HL-60/S4 treated with phorbol 12-myristate 13-acetate at 8.2 ng/mL for 4 days and 3 days (cell line): ENCODE results near the gene PPP5C.
"Not testable (repeated sequence)": the region's sequence is repeated elsewhere in the genome, so short reads cannot be mapped to it uniquely, and the experiment has no call there.

Experiments used
- in situ Hi-C: fragments of 300-500 bp; cut with MboI; formaldehyde crosslinking; loops from 2 replicates; pipeline ENCODE4 v1.15.0; 2022; ENCODE audit warnings: low sequenced_read_pairs

PPP5C gene

GRCh38 chr19:46346821-46347571 lies at the start of gene PPP5C:
TSS of gene PPP5C (plus strand) at chr19:46347087. CDS start at chr19:46347097, 10 bp downstream.
- in situ Hi-C loops: no loop called here

- in situ Hi-C loops: no loop called here
These were observed 49.0 kb upstream of the PPP5C start for GRCh38 chr19:46297700-46298478.

DNA sequence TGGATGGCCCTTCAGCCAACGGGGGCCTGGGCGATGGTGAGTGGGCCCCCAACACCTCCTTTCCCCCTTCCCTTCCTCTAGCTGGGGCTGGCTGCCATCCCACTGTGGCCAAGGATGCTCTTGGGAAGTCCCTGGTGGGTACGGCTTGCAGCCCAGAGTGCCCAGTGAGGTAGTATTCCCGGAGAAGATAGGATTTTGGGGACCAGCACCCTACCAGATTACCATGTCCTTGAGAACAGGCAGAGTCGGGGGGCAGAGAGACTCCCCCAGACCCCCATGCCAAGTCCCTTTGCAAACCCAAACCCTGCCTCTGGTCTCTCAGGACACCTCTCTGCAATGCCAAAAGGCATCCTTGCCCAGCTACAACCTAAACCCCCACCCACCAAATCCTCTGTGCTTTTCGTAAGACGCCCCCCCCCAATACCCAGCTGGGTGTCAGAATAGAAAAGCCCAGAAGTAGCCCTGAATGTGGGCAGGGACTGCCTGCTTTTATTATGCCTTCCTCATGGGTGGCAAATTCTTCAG lies 48.3 kb upstream of the PPP5C start:
- in situ Hi-C loops: no loop called here

DNA sequence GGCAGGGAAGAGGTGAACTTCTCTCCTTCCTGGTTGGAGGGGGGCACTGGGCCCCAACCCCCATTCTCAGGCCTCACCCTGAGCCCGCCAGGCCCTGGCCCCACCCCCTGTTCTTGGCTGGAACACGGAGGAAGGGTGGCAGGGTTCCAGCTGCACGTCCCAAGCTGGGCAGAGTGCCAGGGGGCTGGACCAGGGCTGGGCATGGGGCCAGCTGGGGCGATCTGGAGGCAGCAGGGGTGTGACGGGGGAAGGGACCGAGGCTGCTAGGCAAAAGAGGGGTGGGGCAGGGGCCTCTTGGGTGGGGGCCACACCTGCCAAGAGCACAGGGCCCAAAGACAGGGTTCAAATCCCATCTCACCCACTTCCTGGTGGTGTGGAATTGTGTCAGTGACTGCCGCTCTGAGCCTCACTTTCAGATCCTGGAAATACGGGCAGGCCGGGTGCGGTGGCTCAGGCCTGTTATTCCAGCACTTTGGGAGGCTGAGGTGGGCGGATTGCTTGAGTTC lies 47.8 kb upstream of the PPP5C start:
- in situ Hi-C loops: no loop called here

GRCh38 chr19:46299695-46300094 lies 47.2 kb upstream of the PPP5C start:
- in situ Hi-C loops: no loop called here

DNA sequence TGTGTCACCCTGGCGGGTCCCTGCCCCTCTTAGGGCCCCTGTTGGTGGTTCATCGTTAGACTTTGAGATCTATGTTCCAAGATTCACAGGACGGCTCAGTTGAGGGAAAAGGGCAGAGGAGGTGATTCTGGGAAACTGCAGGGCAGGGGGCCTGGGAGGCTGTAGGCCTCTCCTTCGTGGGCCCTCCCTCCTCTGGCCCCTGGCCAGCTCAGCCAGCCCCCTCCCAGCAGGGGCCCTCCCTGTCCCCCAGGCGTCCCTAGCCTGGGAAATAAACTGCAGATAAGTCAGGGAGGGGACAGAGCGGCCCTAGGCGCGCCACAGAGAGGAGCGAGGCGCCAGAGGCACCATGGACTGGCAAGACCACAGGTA lies 43.6 kb upstream of the PPP5C start:
- in situ Hi-C loops: no loop called here

- in situ Hi-C loops: no loop called here
These were observed 43.0 kb upstream of the PPP5C start for GRCh38 chr19:46303691-46304397.

DNA sequence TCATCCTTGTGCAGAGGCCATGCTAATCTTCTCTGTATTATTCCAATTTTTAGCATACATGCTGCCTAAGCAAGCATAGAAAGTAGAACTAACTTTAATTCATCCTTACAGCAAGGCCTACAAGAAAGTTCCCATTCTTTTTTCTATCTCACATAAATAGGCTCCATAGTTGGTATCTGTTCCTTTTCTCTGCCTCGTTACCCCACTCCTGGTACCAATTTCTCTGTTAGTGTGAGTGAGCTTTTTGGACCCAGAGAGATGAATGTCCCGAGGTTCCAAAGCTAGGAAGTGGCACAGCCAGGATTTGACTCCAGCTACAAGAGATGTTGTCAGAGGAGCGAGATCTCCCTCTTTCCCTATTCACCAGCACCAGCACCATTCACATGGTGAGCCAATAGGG lies 40.4 kb upstream of the PPP5C start:
- in situ Hi-C loops: no loop called here

- in situ Hi-C loops: no loop called here
These were observed 38.4 kb upstream of the PPP5C start for GRCh38 chr19:46308510-46308909.

GRCh38 chr19:46309056-46309455 lies 37.8 kb upstream of the PPP5C start:
- in situ Hi-C loops: no loop called here

DNA sequence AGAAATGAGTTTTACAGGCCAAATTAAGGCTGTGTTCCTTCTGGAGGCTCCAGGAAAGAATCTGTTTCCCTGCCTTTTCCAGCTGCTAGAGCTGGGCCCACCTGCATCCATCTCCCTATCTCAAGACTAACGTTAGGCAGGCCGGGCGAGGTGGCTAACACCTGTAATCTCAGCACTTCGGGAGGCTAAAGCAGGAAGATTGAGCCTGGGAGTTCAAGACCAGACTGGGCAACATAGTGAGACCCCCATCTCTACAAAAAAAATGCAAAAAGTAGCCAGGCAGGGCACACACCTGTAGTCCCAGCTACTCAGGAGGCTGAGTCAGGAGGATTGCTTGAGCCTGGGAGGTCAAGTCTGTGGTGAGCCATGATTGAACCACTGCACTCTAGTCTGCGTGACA lies 35.4 kb upstream of the PPP5C start:
- in situ Hi-C loops: no loop called here

GRCh38 chr19:46313540-46314469 lies 33.1 kb upstream of the PPP5C start:
- in situ Hi-C loops: not testable (repeated sequence)

- in situ Hi-C loops: no loop called here
These were observed 29.5 kb upstream of the PPP5C start for GRCh38 chr19:46317339-46317738.

DNA sequence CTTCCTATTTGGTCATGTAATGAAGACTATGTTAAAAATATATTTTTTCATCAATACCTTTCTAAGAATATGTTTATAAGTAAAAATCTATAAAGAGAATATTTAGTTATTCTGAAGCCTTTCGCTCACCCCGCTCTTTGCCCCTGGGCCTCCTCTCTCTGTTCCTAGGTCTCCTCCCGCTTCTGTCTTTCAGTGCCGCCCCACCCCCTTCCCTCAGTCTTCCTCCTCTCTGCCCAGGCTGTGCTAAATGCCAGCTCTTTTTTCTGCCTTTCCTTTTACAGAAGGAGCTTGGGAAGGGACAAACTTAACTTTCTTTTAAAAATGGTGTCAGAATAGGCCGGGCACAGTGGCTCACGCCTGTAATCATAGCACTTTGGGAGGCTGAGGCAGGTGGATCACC lies 27.3 kb upstream of the PPP5C start:
- in situ Hi-C loops: no loop called here

DNA sequence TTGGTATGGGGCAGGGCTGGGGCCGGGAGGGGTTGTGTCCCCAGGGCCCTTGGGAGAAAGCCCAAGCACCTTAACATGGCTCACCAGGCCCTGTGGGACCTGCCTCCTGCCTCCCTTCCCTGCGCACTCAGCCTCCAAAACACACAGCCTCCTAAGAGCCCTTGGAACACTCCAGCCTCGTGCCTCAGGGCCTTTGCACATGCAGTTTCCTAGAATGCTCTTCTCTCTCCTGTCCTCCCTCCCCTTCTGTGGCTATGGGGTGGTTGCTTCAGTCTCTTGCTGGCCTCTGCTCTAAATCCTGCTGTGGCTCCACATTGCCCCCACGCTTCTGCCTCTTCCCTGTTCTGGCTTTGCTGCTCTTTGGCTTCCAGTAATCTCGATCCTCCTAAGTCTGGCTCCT lies 26.3 kb upstream of the PPP5C start:
- in situ Hi-C loops: no loop called here

DNA sequence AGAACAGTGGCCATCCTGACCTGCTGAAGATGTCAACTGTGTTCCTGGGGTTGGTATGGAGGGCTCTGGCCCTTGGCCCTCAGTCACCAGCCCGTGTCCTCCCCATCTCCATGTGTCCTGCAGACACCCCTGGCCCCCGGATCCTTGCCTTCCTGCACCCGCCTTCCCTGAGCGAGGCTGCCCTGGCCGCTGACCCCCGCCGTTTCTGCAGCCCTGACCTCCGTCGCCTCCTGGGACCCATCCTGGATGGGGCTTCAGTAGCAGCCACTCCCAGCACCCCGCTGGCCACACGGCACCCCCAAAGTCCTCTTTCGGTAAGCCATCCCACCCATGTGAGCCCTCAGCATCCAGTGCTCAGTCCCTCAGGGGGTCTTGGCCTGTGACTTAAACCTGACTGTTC lies 25.2 kb upstream of the PPP5C start:
- in situ Hi-C loops: no loop called here

GRCh38 chr19:46323227-46323626 lies 23.7 kb upstream of the PPP5C start:
- in situ Hi-C loops: not testable (repeated sequence)

DNA sequence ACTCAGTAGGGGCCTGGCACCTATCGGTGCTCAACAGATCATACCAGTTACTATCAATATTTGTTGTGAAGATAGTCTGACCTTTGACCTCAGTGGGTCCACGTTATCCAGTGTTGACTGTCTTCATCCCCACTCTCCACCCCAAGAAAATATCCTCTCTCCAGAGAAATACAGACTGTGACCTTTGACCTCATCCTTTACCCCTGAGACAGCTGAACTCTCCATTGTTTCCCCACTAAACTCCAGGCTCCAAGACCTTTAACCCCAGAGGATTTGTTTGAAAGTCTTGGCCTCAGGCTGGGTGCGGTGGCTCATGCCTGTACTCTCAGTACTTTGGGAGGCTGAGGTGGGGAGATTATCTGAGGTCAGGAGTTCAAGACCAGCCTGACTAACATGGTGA lies 22.6 kb upstream of the PPP5C start:
- in situ Hi-C loops: no loop called here

DNA sequence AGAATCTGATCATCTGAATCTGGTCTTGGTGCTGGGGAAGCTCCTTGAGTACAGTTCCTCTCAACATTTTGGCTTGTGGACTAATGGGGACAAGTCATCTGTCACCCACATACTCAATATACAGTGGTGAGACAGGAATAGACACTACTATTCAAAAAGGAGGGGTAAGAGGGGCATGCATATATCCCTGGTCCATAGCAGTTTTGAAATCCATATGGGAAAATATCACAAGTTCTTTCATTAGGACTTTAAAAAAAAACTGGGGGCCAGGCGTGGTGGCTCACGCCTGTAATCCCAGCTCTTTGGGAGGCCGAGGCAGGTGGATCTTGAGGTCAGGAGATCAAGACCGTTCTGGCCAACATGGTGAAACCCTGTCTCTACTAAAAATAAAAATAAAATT lies 20.3 kb upstream of the PPP5C start:
- in situ Hi-C loops: no loop called here

GRCh38 chr19:46328079-46328478 lies 18.8 kb upstream of the PPP5C start:
- in situ Hi-C loops: no loop called here
